Pancreas (tissue), 10 donors: ENCODE measurements around the gene NPTXR. TPM values are rescaled to one million over a fixed set of nuclear protein-coding genes. Genes with fewer than 3 reads are reported as not detected.

Experiments
- ATAC-seq, 4 donors: fragments of 200-7000 bp; cut with Tn5 transposase; one replicate each; pipeline versions ENCODE4 v1.8.0 to v1.9.1; 2020; ENCODE audit warnings: mild to moderate bottlenecking in 4 of 4, moderate library complexity in 4 of 4
- DNase-seq, 6 donors: peaks; one replicate each; pipeline ENCODE4 v3.0.0-alpha.2; 2020
- FAIRE-seq: peaks from 2 replicates; lab custom pipeline; 2012; peaks lifted over from hg19 to GRCh38; lab: Jason Lieb, UNC
- H3K27ac ChIP-seq, 4 donors: fragments of 200-600 bp; sonication (generic); 1 replicate in 3 of 4; 2 replicates in 1 of 4; pipeline versions ENCODE4 v1.5.0 to v1.8.0; 2020
- H3K27me3 ChIP-seq, 4 donors: fragments of 200-600 bp; one replicate each; pipeline ENCODE4 v1.8.0; 2021
- H3K36me3 ChIP-seq, 3 donors: fragments of 200-600 bp; sonication (generic) in 1 of 3; one replicate each; pipeline versions ENCODE4 v1.5.0 to v1.8.0; 2020 to 2021
- H3K4me1 ChIP-seq, 3 donors: fragments of 200-600 bp; one replicate each; pipeline ENCODE4 v1.8.0; 2021
- H3K4me3 ChIP-seq, 4 donors: fragments of 200-600 bp; sonication (generic) in 2 of 4; one replicate each; pipeline versions ENCODE4 v1.5.0 to v1.8.0; 2020 to 2021
- H3K9me3 ChIP-seq, 4 donors: fragments of 200-600 bp; one replicate each; pipeline ENCODE4 v1.8.0; 2021
- WGBS, 2 donors: extraction: QIAGEN DNeasy Blood & Tissue Kit; methylation state at CpG; one replicate each; pipeline ENCODE4 v1.1.7; 2013; 5-methylcytosine and 5-hydroxymethylcytosine counted together
- intact Hi-C, 3 donors: fragments of 100-400 bp; cut with DNase I; formaldehyde crosslinking; loops; one replicate each; pipeline versions ENCODE4 v1.11.1 to v1.14.2; 2022
- polyA plus RNA-seq, 2 donors: library from polyadenylated mRNA; stranded (reverse); fragments of 200-250 nt; gene quantifications; one replicate each; pipeline ENCODE4 v1.2.3, GENCODE V29; 2013
- total RNA-seq, 6 donors: library from RNA; stranded (reverse); fragmentation: NEBNext Ultra II Directional in 4 of 6; extraction: Animal tissue kit (Norgen Biotek cat#: 25700) in 4 of 6; gene quantifications; one replicate each; pipeline versions ENCODE4 v1.2.1 to v1.2.4, GENCODE V29; 2021 to 2023
- TF ChIP-seq, protein P1 (sequence below), 4 donors: fragments of 200-600 bp; sonication (generic) in 3 of 4; IDR thresholded peaks; one replicate each; pipeline versions ENCODE4 v1.5.0 to v1.8.0; 2021; ENCODE audit warnings: antibody characterized with exemption in 4 of 4
- donor health status: healthy with polysubstance abuse.
- donor health status: DM: no; HTN: no; CAD: no; lungs with moderate emphysema.
- donor health status: DM: no; HTN: no; CAD: no.
- donor health status: control.
- donor health status: control.
- donor health status: Bipolar disorder and iron deficiency.
- donor health status: DM: yes; HTN: yes; CAD: no.
- donor health status: DM: no; HTN: no; CAD: no.
- donor health status: DM: no; HTN: no; CAD: no.
- donor health status: DM: yes; HTN: yes; CAD: no.

Gene NPTXR
- total and polyA plus RNA-seq, 8 donors, result 3.0 to 11.0 (median 5.3) TPM

DNA sequence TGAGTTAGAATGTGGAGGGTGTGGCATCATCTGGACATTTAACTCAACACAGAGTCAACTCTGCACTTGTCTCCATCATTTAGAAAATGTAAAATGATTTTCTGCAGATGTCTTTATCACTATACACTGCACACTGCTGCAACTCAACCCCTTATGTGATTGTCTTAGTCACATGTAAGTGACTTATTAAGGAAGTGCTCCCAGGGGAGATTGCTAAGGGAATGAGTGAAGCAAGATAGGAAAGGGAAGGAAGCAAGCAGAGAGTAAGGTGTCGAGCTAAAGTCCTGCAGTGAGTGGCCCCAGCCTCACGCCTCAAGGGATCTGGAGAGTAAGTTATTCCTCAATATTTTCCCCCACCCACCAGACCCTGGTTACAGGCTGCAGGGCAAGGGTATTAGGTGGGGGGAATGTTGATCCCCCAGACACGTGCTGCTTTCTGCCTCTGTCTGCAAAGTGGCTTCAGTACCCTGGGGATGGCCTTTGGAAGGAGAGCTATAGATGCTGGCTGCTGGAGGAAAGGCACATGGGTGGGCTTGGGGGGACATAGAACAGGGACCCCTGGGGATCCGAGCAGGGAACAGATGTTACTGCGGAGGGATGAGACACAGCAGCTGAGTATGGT lies 35.4 kb upstream of the NPTXR start:
- Histone ChIP-seq H3K4me3 (no peak overlapping the region), H3K36me3 (no peaks in the 10 kb centered on the region), H3K27me3 (no peaks in the 10 kb centered on the region), H3K9me3 (no peaks in the 10 kb centered on the region), H3K27ac (no peak overlapping the region), H3K4me1 (peaks cover 15 to 22% (median 21%) of the 10 kb centered on the region in 3 donors)
- FAIRE-seq (no peak), DNase-seq (no peak), ATAC-seq (no peak)
- 87 to 95% methylated on average over 5 of the region's 5 CpGs for WGBS, 2 donors
- TF ChIP-seq, protein P1, sequence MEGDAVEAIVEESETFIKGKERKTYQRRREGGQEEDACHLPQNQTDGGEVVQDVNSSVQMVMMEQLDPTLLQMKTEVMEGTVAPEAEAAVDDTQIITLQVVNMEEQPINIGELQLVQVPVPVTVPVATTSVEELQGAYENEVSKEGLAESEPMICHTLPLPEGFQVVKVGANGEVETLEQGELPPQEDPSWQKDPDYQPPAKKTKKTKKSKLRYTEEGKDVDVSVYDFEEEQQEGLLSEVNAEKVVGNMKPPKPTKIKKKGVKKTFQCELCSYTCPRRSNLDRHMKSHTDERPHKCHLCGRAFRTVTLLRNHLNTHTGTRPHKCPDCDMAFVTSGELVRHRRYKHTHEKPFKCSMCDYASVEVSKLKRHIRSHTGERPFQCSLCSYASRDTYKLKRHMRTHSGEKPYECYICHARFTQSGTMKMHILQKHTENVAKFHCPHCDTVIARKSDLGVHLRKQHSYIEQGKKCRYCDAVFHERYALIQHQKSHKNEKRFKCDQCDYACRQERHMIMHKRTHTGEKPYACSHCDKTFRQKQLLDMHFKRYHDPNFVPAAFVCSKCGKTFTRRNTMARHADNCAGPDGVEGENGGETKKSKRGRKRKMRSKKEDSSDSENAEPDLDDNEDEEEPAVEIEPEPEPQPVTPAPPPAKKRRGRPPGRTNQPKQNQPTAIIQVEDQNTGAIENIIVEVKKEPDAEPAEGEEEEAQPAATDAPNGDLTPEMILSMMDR (IDR thresholded peaks at IDR 0.05), result no peak
- intact Hi-C loops, result loop anchor here in 2 of 3 donors (5.0 to 10.0 kb wide), 2 partner anchors 38 to 46 kb away; no protein-coding TSS in a partner anchor

DNA sequence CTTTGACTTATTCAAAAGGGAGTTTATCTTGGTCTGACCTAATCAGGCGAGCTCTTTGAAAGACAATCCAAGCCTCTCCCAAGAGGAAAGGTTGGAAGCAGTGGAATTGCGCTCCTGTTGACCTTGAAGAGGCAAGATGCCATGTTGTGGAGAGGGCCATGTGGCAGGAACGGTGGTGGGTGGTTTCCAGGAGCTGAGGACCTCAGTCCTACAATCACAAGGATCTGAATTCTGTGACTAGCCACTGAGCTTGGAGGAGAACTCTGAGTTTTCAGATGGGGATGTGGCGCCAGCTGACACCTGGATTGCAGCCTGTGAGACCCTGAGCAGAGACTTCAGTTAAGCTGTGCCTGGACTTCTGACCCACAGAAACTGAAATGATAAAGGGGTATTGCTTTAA lies 34.2 kb upstream of the NPTXR start:
- H3K27me3 ChIP-seq, result no peaks in the 10 kb centered on the region
- H3K27ac ChIP-seq, result no peak overlapping the region
- no peak overlapping the region for H3K4me3 ChIP-seq
- peaks cover 15 to 21% (median 19%) of the 10 kb centered on the region in 3 donors for H3K4me1 ChIP-seq
- no peaks in the 10 kb centered on the region for H3K9me3 ChIP-seq
- WGBS, 2 donors, result 96% methylated on average over 4 of the region's 4 CpGs
- TF ChIP-seq, protein P1 (IDR thresholded peaks at IDR 0.05), result no peak
- intact Hi-C loops, result loop anchor here in 2 of 3 donors (5.0 to 10.0 kb wide), 2 partner anchors 39 to 47 kb away; no protein-coding TSS in a partner anchor
- FAIRE-seq (no peak), DNase-seq (no peak), ATAC-seq (no peak)
- H3K36me3 ChIP-seq, result no peaks in the 10 kb centered on the region

DNA sequence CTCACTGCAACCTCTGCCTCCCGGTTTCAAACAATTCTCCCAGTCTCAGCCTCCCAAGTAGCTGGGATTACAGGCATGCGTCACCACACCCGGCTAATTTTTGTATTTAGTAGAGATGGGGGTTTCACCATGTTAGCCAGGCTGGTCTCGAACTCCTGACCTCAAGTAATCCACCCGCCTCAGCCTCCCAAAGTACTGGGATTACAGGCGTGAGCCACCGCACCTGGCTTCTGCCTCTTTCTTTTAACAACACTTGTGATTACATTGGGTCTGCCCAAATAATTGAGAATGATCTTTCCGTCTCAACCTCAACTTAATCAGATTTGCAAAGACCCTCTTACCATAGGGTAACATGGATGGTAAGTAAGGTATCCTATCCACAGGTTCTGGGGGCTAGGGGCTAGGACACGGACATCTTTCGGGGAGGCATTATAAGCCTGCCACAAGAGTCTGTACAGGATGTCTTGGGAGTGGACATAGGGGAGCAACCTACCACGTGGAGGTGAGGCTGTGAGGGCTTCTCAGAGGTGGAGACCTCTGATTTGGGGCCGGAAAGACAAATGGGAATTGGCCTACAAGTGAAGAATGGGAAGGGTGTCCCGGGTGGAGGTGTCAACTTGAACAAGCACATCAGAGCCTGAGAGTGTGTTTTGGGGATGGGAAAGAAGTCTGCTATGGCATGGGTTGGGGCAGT lies 30.8 kb upstream of the NPTXR start:
- intact Hi-C loops, result loop anchor here in 2 of 3 donors (5.0 to 10.0 kb wide), 2 partner anchors 43 to 50 kb away; no protein-coding TSS in a partner anchor
- H3K4me3 ChIP-seq, result no peak overlapping the region
- DNase-seq, result no peak
- TF ChIP-seq, protein P1 (IDR thresholded peaks at IDR 0.05), result no peak
- no peak overlapping the region for H3K27ac ChIP-seq
- H3K27me3 ChIP-seq, result no peaks in the 10 kb centered on the region
- WGBS, 2 donors, result 87 to 93% methylated on average over 13 of the region's 13 CpGs
- no peak for FAIRE-seq
- H3K36me3 ChIP-seq, result no peaks in the 10 kb centered on the region
- no peak for ATAC-seq
- peaks cover 0 to 15% (median 10%) of the 10 kb centered on the region in 3 donors for H3K4me1 ChIP-seq
- H3K9me3 ChIP-seq, result no peaks in the 10 kb centered on the region

DNA sequence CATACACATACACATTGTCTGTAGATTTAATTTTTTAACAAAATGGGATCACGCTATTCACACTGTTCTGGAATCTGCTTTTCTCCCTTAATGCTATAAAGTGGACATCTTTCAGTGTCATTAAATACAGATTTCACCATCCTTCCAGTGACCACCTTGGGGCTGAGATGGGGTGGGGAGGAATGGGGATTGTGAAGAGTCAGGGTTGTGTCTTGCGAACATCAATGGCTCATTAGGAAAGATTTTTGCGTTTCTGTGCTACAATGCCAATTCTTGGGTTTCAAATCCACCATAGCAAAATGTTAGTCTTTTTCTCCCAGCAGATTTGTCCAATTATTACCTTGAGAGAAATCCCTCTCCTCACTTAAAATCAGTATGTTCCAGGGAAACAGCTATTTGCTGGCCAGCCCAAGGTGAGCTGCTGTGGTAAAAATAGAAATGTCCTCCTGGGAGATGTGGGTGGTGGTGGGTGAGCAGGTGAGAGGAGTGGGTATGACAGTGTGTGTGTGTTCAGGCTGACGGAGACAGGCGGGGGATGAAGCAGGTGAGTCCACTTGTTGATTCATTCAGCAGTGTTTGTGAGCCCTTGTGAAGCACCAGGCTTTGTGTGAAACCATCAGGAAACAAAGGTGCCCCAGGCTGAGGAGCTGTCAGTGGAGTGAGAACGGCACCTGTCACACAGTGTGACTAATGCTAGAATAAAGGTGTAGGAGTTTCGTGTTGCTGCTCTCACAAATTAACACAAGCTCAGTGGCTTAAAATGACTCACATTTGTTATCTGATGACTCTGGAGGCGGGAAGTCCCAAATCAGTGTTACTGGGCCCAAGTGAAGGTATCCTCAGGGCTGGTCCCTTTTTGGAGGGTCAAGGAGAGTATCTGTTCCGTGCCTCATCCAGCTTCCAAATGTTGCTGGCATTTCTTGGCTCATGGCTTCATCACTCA lies 29.9 kb upstream of the NPTXR start:
- FAIRE-seq (no peak), DNase-seq (no peak), ATAC-seq (no peak)
- 67 to 72% methylated on average over 9 of the region's 9 CpGs for WGBS, 2 donors
- H3K4me3 ChIP-seq, result peak overlapping the region in 2 of 4 donors; percentile 64 to 69
- no peaks in the 10 kb centered on the region for H3K27me3 ChIP-seq
- H3K4me1 ChIP-seq, result peaks cover 0 to 16% (median 13%) of the 10 kb centered on the region in 3 donors
- H3K36me3 ChIP-seq, result no peaks in the 10 kb centered on the region
- TF ChIP-seq, protein P1 (IDR thresholded peaks at IDR 0.05), result no peak
- H3K9me3 ChIP-seq, result no peaks in the 10 kb centered on the region
- H3K27ac ChIP-seq, result peak overlapping the region in 3 of 4 donors; percentile 89 to 93 (median 92)
- intact Hi-C loops, result loop anchor here in 1 of 3 donors (10.0 kb wide), 1 partner anchor 51 kb away; no protein-coding TSS in a partner anchor
